ENCODE measurements around the gene PAQR9. TPM values are rescaled to one million over a fixed set of nuclear protein-coding genes. Genes with fewer than 3 reads are reported as not detected.

Gene PAQR9
- total and polyA plus RNA-seq, 2 of the 13 experiments (the other 11 are each of a cell fraction or from before 2014, with no cell fraction given), result 3.7 to 10.3 TPM

- TF ChIP-seq MXD1 (CRISPR knock-in tag; IDR thresholded peaks at IDR 0.05) (no peak), KAT7 (CRISPR knock-in tag; IDR thresholded peaks at IDR 0.05; ENCODE audit: borderline replicate concordance) (peak; percentile 63; the same call in 1 of the 2 replicates), POLR2AphosphoS2 (IDR thresholded peaks at IDR 0.05; ENCODE audit: low read depth, low read length) (no peak), ZNF614 (CRISPR knock-in tag; IDR thresholded peaks at IDR 0.05; ENCODE audit: borderline replicate concordance) (peak; percentile 80; the same call in 1 of the 2 replicates), HES4 (CRISPR knock-in tag; IDR thresholded peaks at IDR 0.05; ENCODE audit: borderline replicate concordance) (no peak)
These were observed 21.9 kb downstream of the PAQR9 start (continued) for GRCh38 chr3:142941373-142942123.

GRCh38 chr3:142940472-142940871, 23.0 kb downstream of the PAQR9 start:
- BruUV-seq (replicated peaks), result no TSS peak
- H3K27me3 ChIP-seq (ENCODE audit: control insufficient read depth in 1 of 2, insufficient read depth in 2 of 2, low read length in 2 of 2), result peaks cover 0 to 6% of the 10 kb centered on the region in 2 experiments; a peak in 1 of 5 replicates
- peaks cover 72% of the 10 kb centered on the region for H3K4me1 ChIP-seq (ENCODE audit: insufficient read depth, low read length)

More at GRCh38 chr3:142940472-142940871, 23.0 kb downstream of the PAQR9 start:
- peak overlapping the region; percentile 62; the same call in 1 of the 2 replicates for H3K9ac ChIP-seq (ENCODE audit: insufficient read depth, low read depth, low read length)
- DNase-seq (ENCODE audit: low spot score) (peak; percentile 19), ATAC-seq (peak; percentile 64), FAIRE-seq (no peak)
- peak overlapping the region; percentile 89 for H3K27ac ChIP-seq (ENCODE audit: extremely low read length, insufficient read depth, low read length)
- in situ Hi-C loops (cut with HindIII; ENCODE audit: extremely low pct_ligation_motif_present, low pct_unique_long_range_greater_than_20kb) (no loop called here), intact Hi-C loops (cut with micrococcal nuclease; ENCODE audit: unreplicated experiment) (no loop called here)
- no peaks in the 10 kb centered on the region for H3K36me3 ChIP-seq (replicated peaks in 1 of 2; ENCODE audit: control insufficient read depth in 1 of 2, insufficient read depth in 2 of 2, low read length in 2 of 2)
- TF ChIP-seq SAP130 (CRISPR knock-in tag; IDR thresholded peaks at IDR 0.05; ENCODE audit: low read depth), result no peak
- 0 out of 2 replicates have a peak, but pooled peaks have one; percentile 0 for TF ChIP-seq NKX3-1 (CRISPR knock-in tag; IDR thresholded peaks at IDR 0.05)
- TF ChIP-seq ZNF768 (CRISPR knock-in tag; IDR thresholded peaks at IDR 0.05), result no peak
- TF ChIP-seq ZEB1 (IDR thresholded peaks at IDR 0.05; ENCODE audit: insufficient replicate concordance, low read depth), result no peak
- TF ChIP-seq ZSCAN9 (CRISPR knock-in tag; IDR thresholded peaks at IDR 0.05; ENCODE audit: borderline replicate concordance), result 0 out of 2 replicates have a peak, but pooled peaks have one; percentile 1
- no peak for TF ChIP-seq TOPORS (CRISPR knock-in tag; IDR thresholded peaks at IDR 0.05)
- TF ChIP-seq ZNF362 (CRISPR knock-in tag; IDR thresholded peaks at IDR 0.05; ENCODE audit: borderline replicate concordance), result peak; percentile 29; the same call in 1 of the 2 replicates
- TF ChIP-seq SATB2 (CRISPR knock-in tag; IDR thresholded peaks at IDR 0.05), result 0 out of 2 replicates have a peak, but pooled peaks have one; percentile 6
- TF ChIP-seq ATF7 (IDR thresholded peaks at IDR 0.05), result peak; percentile 86
- TF ChIP-seq ATF7 (CRISPR knock-in tag; IDR thresholded peaks at IDR 0.05), result no peak
- TF ChIP-seq NCOA1 (CRISPR knock-in tag; IDR thresholded peaks at IDR 0.05), result 0 out of 2 replicates have a peak, but pooled peaks have one; percentile 7
- no peak for TF ChIP-seq TMF1 (CRISPR knock-in tag; IDR thresholded peaks at IDR 0.05; ENCODE audit: low read depth)
- TF ChIP-seq ARNT2 (CRISPR knock-in tag; IDR thresholded peaks at IDR 0.05; ENCODE audit: low read depth), result 0 out of 2 replicates have a peak, but pooled peaks have one; percentile 27
- TF ChIP-seq ZNF431 (CRISPR knock-in tag; IDR thresholded peaks at IDR 0.05; ENCODE audit: borderline replicate concordance, low read depth), result no peak
- 0 out of 2 replicates have a peak, but pooled peaks have one; percentile 20 for TF ChIP-seq CREB1 (IDR thresholded peaks at IDR 0.05)
- TF ChIP-seq CREB1 (CRISPR knock-in tag; IDR thresholded peaks at IDR 0.05), result no peak
- peak; percentile 60; the same call in 1 of the 2 replicates for TF ChIP-seq ZBTB21 (CRISPR knock-in tag; IDR thresholded peaks at IDR 0.05)
- ChIA-PET POLR2A (interaction anchor here (0.7 to 3.9 kb wide), 9 partner anchors 9 to 93 kb away, joined by 4 to 34 read pairs (median 6); partner anchors contain the start of gene U2SURP), CTCF (ENCODE audit: low intra/inter-chr PET ratio, low total read pairs) (no interaction called here)
- 21% methylated on average over 4 of the region's 4 CpGs for WGBS (ENCODE audit: low lambda C conversion rate)
- H4K20me1 ChIP-seq (ENCODE audit: insufficient read depth, low read length), result no peaks in the 10 kb centered on the region
- no peak overlapping the region for H2AFZ ChIP-seq (ENCODE audit: low read length)
- H3K4me2 ChIP-seq (ENCODE audit: low read depth, low read length), result peak overlapping the region; percentile 76
- H3K4me3 ChIP-seq (replicated peaks in 1 of 3; ENCODE audit: insufficient read depth in 1 of 3, low read depth in 2 of 3, low read length in 3 of 3), result peak overlapping the region in 1 of 3 experiments; percentile 53; a peak in 1 of 6 replicates
- H3K79me2 ChIP-seq (ENCODE audit: insufficient read depth, low read length), result no peaks in the 10 kb centered on the region
- H3K9me3 ChIP-seq (ENCODE audit: low read length), result no peaks in the 10 kb centered on the region
